Activated naive CD4-positive, alpha-beta T cell treated with anti-CD3 and anti-CD28 coated beads for 36 hours (primary cell): Measurements from ENCODE around the gene WDTC1. TPM values are rescaled to one million over a fixed set of nuclear protein-coding genes. Genes with fewer than 3 reads are reported as not detected.

Experiments used
- CTCF ChIA-PET: fragments of 350-600 bp; sonication (Branson Sonifier 250); formaldehyde crosslinking; loops from one replicate; lab custom pipeline; 2021; ENCODE audit warnings: antibody characterized with exemption; lab: Charles Lee
- DNase-seq: peaks from one replicate; pipeline ENCODE4 v3.0.0-alpha.2; 2020
- H3K27ac Mint-ChIP-seq: one replicate; pipeline ENCODE4 v1.8.0; 2021; ENCODE audit warnings: mild to moderate bottlenecking, mixed read lengths
- H3K27me3 Mint-ChIP-seq: one replicate; pipeline ENCODE4 v1.8.0; 2021; ENCODE audit warnings: low read depth, mixed read lengths
- H3K36me3 Mint-ChIP-seq: one replicate; pipeline ENCODE4 v1.8.0; 2021; ENCODE audit warnings: low read depth, mixed read lengths
- H3K4me1 Mint-ChIP-seq: one replicate; pipeline ENCODE4 v1.8.0; 2021; ENCODE audit warnings: low read depth, mixed read lengths
- H3K4me3 Mint-ChIP-seq: one replicate; pipeline ENCODE4 v1.8.0; 2021; ENCODE audit warnings: mild to moderate bottlenecking, moderate library complexity, mixed read lengths
- H3K9me3 Mint-ChIP-seq: one replicate; pipeline ENCODE4 v1.8.0; 2021; ENCODE audit warnings: mixed read lengths
- intact Hi-C: fragments of 100-400 bp; cut with micrococcal nuclease; formaldehyde crosslinking; loops from one replicate; pipeline ENCODE4 v1.15.1; 2023
- total RNA-seq, 2 experiments: library from RNA; stranded (reverse); gene quantifications; one replicate each; pipeline ENCODE4 v1.2.3, GENCODE V29; 2021

Gene WDTC1
- total RNA-seq, 2 experiments from 2014 or later, result 22.6 to 22.9 TPM

DNA sequence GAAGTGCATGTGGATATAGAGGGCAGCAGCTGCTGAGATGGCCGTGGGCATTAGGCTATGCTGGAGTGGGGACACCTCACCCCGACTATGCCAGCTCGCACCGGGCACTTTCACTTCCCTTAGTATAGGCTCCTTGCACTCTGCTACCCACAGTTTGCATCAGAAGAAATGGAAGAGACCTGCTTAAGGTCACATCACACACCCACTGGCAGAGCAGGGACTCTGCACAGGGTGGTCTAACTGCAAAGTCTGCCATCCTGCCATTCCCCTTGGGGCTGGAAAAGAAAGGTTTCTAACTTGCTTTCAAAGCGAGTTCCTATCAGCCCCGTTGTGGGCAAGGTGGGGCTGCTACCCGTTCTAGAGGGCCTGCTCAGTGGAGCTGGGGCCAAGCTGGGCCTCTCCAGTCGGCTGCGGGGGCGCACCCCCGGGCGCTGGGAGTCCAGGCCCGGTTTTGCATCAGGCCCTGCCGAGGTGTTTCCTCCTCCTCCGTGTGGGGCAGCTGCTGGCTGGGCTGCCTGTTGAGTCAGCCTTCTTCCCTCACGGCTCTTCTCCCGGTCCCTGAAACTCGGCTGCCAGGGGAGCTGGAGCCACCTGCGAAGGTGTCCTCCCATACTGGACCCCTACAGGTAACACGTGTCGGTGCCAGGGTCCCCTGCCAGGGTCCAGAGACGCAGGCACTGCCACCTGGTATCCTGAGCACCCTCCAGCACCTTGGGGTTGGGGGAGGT lies 107.3 kb downstream of the WDTC1 start, which contains the start of gene SYTL1:
TSS of gene SYTL1 (plus strand) at position 498 of the 728 bp plus-strand sequence. CDS start 3,313 bp downstream, outside the sequence.
- peak; percentile 77 for DNase-seq
- CTCF ChIA-PET, result interaction anchor here (0.6 to 3.4 kb wide), 9 partner anchors 9 to 328 kb away, joined by 3 to 12 read pairs (median 4); no protein-coding TSS in a partner anchor
- Mint-ChIP-seq H3K4me3 (peak within 1 kb of the TSS; percentile 83), H3K4me1 (peaks cover 49% of the 10 kb centered on the region), H3K27me3 (no peaks in the 10 kb centered on the region), H3K36me3 (peaks cover under 1% of the 10 kb centered on the region), H3K27ac (peak within 1 kb of the TSS; percentile 85), H3K9me3 (no peaks in the 10 kb centered on the region)
- intact Hi-C loops, result loop anchor here (1.0 to 5.0 kb wide), 4 partner anchors 8 to 181 kb away; partner anchors contain the start of gene TMEM222

DNA sequence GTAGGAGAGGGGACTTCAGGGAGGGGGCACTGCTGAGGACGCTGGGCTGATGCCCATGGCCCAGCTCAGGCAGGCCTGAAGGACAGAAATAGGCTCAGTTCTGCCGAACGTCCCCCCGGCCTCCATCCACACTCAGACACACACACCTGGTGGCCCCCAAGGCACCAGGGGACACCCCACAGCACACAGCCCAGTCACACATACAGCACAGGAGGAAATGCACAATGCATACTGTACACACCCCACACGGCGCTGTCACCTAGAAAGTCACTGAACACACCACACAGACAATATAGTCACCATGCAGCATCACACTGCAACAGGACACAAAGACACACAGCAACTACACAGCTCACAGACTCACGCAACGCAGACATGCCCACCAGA lies 108.0 kb downstream of the WDTC1 start:
- Mint-ChIP-seq H3K9me3 (no peaks in the 10 kb centered on the region), H3K4me3 (peak overlapping the region; percentile 83), H3K4me1 (peaks cover 52% of the 10 kb centered on the region), H3K27me3 (no peaks in the 10 kb centered on the region), H3K27ac (peak overlapping the region; percentile 85), H3K36me3 (no peaks in the 10 kb centered on the region)
- intact Hi-C loops, result loop anchor here (5.0 kb wide), 1 partner anchor 180 kb away; no protein-coding TSS in a partner anchor
- CTCF ChIA-PET, result interaction anchor here (0.6 to 2.1 kb wide), 6 partner anchors 10 to 327 kb away, joined by 4 to 12 read pairs (median 6); no protein-coding TSS in a partner anchor
- DNase-seq, result peak; percentile 72

DNA sequence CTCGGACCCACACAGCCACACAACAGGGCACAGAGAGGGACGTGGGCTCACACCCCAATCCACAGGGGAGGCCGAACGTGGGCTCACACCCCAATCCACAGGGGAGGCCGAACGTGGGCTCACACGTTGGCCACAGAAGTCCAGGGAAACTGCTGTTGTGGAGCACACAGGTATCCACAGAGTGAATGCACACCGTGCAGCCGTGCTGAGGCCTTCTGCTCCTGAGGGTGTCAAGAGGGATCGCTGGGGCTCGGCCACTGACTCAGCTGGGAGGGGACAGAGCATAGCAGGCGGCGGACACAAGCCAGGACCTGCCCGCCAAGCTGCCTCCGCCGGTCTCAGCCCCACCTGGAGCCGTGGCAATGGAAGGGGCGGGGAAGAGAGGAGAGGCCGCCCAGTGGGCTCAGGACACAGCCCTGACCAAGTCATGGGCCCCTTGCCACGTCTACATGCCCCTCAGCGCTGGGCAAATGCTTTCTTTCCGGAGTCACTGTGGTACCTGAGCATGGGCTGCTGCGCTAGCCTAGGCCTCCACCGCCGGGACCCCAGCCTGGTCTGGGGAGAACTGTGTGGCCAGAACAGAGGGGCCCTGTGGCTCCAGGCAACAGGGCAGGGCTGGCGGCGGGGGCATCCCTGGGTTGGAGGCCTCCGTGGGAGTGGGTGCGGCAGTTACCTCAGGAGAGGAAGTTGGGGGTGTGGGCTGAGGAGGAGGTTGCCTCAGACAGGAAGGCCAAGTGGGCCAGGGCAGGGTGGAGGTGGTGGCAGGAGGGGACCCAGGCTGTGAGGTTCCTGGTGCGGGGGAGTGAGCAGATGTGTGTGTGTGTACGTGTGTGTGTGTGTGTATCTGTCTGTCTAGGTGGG lies 108.6 kb downstream of the WDTC1 start:
- CTCF ChIA-PET, result interaction anchor here (0.6 to 4.4 kb wide), 8 partner anchors 11 to 326 kb away, joined by 3 to 37 read pairs (median 4); no protein-coding TSS in a partner anchor
- intact Hi-C loops, result loop anchor here (5.0 kb wide), 1 partner anchor 179 kb away; no protein-coding TSS in a partner anchor
- peak overlapping the region; percentile 85 for H3K27ac Mint-ChIP-seq
- peak overlapping the region; percentile 83 for H3K4me3 Mint-ChIP-seq
- H3K36me3 Mint-ChIP-seq, result no peaks in the 10 kb centered on the region
- H3K27me3 Mint-ChIP-seq, result no peaks in the 10 kb centered on the region
- DNase-seq, result peak; percentile 75
- H3K4me1 Mint-ChIP-seq, result peaks cover 53% of the 10 kb centered on the region
- H3K9me3 Mint-ChIP-seq, result no peaks in the 10 kb centered on the region

DNA sequence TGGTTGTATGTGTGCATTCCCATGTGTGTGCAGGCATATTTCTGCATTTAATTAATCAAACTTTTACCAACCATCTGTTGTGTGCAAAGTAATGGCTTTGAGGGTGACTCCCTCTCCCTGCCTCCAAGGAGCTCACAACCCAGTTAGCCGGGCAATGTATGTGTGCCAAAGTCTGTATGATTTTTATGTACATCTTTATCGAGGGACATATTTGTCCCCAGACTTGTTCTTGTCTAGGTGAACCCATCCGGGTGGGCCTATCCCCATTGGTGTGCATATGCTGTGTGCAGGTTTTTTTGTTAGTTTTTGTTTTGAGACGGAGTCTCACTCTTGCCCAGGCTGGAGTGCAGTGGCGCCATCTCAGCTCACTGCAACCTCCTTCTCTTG lies 109.2 kb downstream of the WDTC1 start:
- no peaks in the 10 kb centered on the region for H3K27me3 Mint-ChIP-seq
- CTCF ChIA-PET, result interaction anchor here (0.6 to 4.4 kb wide), 5 partner anchors 11 to 47 kb away, joined by 3 to 37 read pairs (median 4); no protein-coding TSS in a partner anchor
- no peaks in the 10 kb centered on the region for H3K36me3 Mint-ChIP-seq
- H3K4me3 Mint-ChIP-seq, result peak overlapping the region; percentile 83
- intact Hi-C loops, result loop anchor here (5.0 kb wide), 1 partner anchor 179 kb away; no protein-coding TSS in a partner anchor
- DNase-seq, result no peak
- H3K4me1 Mint-ChIP-seq, result peaks cover 53% of the 10 kb centered on the region
- peak overlapping the region; percentile 85 for H3K27ac Mint-ChIP-seq
- H3K9me3 Mint-ChIP-seq, result no peaks in the 10 kb centered on the region

DNA sequence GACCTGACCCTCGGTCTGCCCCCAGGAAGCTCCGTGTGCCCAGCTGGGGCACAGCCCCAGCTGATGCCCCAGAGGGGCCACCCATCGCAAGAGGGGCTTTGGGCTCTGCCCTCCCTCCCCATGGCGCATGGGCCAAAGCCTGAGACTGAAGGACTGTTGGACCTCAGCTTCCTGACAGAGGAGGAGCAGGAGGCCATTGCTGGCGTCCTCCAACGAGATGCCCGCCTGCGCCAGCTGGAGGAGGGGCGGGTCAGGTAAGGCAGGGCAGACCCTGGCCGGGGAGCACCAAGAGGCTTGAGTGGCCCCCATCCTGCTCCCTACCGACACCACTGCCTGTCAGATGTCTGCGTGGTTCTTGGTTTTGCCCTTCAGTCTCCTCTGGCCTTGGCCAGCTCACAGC lies 110.8 kb downstream of the WDTC1 start:
- Mint-ChIP-seq H3K4me1 (peaks cover 41% of the 10 kb centered on the region), H3K4me3 (no peak overlapping the region), H3K9me3 (no peaks in the 10 kb centered on the region), H3K27ac (no peak overlapping the region), H3K36me3 (no peaks in the 10 kb centered on the region), H3K27me3 (no peaks in the 10 kb centered on the region)
- no peak for DNase-seq
- intact Hi-C loops, result no loop called here
- CTCF ChIA-PET, result interaction anchor here (0.8 to 4.4 kb wide), 6 partner anchors 9 to 50 kb away, joined by 3 to 37 read pairs (median 4); no protein-coding TSS in a partner anchor

DNA sequence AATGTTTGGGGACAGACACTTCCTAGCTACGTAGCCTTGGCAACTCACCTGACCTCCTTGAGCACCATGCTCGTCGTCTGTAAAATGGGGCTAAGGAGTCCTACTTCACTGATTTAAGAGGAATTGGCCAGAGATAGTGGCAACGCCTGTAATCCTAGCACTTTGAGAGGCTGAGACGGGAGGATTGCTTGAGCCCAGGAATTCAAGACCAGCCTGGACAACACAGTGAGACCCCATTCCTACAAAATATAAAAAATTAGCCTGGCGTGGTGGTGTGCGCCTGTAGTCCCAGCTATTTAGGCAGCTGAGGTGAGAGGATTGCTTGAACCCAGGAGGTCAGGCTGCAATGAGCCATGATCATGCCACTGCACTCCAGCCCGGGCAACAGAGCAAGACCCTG lies 111.9 kb downstream of the WDTC1 start:
- no peak for DNase-seq
- CTCF ChIA-PET, result interaction anchor here (0.7 to 4.4 kb wide), 7 partner anchors 10 to 372 kb away, joined by 3 to 37 read pairs (median 3); partner anchors contain the start of gene MAP3K6
- Mint-ChIP-seq H3K4me3 (no peak overlapping the region), H3K27ac (no peak overlapping the region), H3K27me3 (no peaks in the 10 kb centered on the region), H3K4me1 (peaks cover 32% of the 10 kb centered on the region), H3K36me3 (no peaks in the 10 kb centered on the region), H3K9me3 (no peaks in the 10 kb centered on the region)
- intact Hi-C loops, result no loop called here

DNA sequence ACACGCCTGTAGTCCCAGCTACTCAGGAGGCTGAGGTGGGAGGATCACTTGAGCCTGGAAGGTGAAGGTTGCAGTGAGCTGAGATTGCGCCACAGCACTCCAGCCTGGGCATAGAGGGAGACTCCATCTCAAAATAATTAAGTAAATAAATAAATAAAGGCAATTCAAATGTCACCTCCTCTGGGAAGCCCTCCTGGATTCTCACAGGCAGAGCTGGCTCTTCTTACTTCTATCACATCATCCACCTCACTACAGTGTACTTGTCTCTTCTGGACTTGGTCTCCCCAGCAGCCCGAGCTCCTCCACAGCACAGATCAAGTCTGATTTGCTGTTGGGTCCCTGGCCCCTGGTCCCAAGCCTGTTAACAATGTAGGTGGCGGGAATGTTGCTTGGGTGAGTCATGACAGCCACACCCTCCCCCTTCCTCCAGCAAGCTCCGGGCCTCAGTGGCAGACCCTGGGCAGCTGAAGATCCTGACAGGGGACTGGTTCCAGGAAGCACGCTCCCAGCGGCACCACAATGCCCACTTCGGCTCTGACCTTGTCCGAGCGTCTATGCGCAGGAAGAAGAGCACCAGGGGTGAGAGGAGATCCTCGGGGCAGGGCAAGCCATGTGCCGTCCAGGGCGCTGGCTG lies 112.7 kb downstream of the WDTC1 start:
- Mint-ChIP-seq H3K4me1 (peaks cover 26% of the 10 kb centered on the region), H3K36me3 (no peaks in the 10 kb centered on the region), H3K4me3 (no peak overlapping the region), H3K27me3 (no peaks in the 10 kb centered on the region), H3K27ac (no peak overlapping the region), H3K9me3 (no peaks in the 10 kb centered on the region)
- intact Hi-C loops, result no loop called here
- DNase-seq, result no peak
- CTCF ChIA-PET, result interaction anchor here (0.8 to 4.4 kb wide), 4 partner anchors 9 to 260 kb away, joined by 3 to 37 read pairs (median 10); partner anchors contain the start of gene MAP3K6

DNA sequence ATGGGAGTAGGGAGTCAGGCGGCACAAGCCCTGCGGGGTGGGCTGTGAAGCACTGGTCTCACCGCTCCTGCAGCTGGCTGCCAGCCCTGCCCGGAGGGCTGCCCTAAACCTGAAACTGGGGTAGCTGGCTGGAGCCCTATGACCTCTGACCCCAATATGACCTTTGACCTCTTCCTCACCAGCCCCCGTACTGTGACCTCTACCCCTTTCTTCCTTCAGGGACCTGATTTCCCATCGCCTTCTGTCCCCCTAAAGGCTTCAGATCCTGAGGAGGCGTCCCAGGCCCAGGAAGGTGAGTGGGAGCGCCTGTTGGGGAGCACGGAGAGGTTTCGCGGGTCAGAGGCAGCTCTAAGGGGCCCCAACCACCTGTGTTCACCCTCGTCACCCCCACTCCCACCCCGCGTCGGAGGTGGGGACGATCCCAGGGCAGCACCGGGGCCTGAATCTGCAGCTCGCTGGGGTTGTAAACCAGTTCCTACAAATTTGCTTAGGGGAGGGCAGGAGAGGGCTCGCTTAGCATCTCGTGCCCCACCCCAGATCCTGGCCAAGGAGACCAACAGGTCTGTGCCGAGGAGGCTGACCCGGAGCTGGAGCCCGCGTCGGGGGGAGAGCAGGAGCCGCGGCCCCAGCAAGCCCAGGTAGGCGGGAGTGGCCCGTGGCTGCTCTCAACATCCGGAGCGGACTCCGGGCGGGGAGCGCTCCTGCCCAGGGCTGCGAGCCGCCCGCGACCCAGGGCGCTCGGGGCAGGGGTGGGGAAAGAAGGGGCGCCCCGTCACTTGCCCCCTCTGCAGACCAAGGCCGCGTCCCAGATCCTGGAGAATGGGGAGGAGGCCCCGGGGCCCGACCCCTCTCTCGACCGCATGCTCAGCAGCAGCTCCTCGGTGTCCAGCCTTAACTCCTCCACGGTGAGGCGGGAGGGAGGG lies 114.7 kb downstream of the WDTC1 start:
- intact Hi-C loops, result loop anchor here (1.0 kb wide), 1 partner anchor 8 kb away; no protein-coding TSS in a partner anchor
- CTCF ChIA-PET, result interaction anchor here (0.7 to 1.1 kb wide), 2 partner anchors 8 to 68 kb away, joined by 3 to 4 read pairs; no protein-coding TSS in a partner anchor
- no peaks in the 10 kb centered on the region for H3K27me3 Mint-ChIP-seq
- H3K27ac Mint-ChIP-seq, result no peak overlapping the region
- peak overlapping the region; percentile 32 for H3K4me3 Mint-ChIP-seq
- H3K36me3 Mint-ChIP-seq, result no peaks in the 10 kb centered on the region
- peaks cover 8% of the 10 kb centered on the region for H3K4me1 Mint-ChIP-seq
- no peaks in the 10 kb centered on the region for H3K9me3 Mint-ChIP-seq
- DNase-seq, result peak; percentile 30

DNA sequence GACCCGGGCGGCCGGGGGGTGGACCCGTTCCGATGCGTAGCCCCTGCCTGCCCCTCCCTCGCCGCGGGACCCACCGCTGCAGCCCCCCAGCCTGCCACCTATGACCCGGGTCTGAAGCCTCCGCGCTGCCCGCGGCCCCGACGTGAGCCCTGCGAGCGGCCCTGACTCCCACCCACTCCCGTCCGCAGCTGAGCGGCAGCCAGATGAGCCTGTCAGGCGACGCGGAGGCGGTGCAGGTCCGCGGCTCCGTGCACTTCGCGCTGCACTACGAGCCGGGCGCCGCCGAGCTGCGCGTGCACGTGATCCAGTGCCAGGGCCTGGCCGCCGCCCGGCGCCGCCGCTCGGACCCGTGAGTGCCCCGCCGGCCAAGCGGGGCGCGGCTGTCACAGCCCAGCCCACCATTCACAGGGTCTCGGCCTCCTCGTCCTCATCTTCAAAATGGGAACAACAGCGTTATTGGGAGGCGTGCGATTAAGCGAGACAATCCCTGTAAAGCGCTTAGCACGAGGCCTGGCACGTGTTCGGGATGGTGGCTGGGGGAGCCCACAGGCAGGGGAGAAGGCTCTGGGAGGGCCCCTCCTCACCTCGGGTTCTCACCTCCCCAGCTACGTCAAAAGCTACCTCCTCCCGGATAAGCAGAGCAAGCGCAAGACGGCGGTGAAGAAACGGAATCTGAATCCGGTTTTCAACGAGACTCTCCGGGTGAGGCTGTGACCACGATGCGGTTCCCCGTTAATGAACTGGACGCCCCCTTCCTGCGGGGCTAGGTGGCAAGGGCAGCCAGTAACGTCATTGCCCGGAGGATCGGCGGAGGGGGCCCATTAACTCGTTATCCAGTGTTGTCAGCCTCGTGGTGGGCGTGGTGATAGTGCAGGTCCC lies 115.6 kb downstream of the WDTC1 start:
- intact Hi-C loops, result loop anchor here (1.0 kb wide), 1 partner anchor 9 kb away; no protein-coding TSS in a partner anchor
- DNase-seq, result no peak
- H3K27me3 Mint-ChIP-seq, result no peaks in the 10 kb centered on the region
- H3K36me3 Mint-ChIP-seq, result no peaks in the 10 kb centered on the region
- H3K4me3 Mint-ChIP-seq, result no peak overlapping the region
- H3K4me1 Mint-ChIP-seq, result peaks cover 4% of the 10 kb centered on the region
- CTCF ChIA-PET, result interaction anchor here (1.9 kb wide), 1 partner anchor 17 kb away, joined by 3 read pairs; no protein-coding TSS in a partner anchor
- H3K27ac Mint-ChIP-seq, result no peak overlapping the region
- H3K9me3 Mint-ChIP-seq, result no peaks in the 10 kb centered on the region
